Measurements from ENCODE around the gene CEP85L. TPM values are rescaled to one million over a fixed set of nuclear protein-coding genes. Genes with fewer than 3 reads are reported as not detected.
A peak's percentile ranks its signal among the peaks of the same experiment; 100 is the strongest.

CEP85L gene
- total RNA-seq, 2 experiments from 2014 or later: 45.7 to 48.7 TPM

DNA sequence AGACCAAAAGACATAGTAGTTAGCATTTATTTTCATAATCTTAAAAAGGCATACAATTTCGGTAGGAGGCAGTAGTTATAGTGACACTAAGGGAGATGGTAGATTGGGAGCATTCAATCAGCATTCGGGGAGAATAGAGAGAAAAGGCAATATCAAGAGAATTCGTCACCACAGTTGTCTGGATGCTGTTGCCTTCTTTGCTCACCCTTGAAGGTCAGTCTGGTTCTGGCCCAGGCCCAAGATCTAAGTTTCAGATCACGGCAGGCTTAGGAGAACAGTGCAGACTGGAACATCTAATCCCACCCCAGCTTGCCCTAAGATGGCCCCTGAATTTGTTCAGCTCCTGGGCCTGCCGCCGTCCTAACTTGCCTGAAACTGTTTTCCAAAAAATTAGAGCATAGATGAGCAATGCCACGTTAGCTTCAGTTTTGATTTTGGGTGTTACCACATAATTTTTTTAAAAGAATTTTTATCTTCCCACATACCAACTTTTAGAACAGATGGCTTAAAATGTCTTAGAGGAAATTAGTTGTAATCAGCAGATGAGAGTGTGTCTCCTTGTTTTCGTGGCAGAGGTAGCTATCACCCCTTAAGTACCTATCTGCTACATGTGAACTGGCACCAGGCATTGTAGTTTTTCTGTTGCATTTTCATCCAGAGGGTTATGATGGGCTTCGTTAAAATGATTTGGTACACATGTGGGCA lies 8.3 kb upstream of the CEP85L start:
- no peak for DNase-seq

DNA sequence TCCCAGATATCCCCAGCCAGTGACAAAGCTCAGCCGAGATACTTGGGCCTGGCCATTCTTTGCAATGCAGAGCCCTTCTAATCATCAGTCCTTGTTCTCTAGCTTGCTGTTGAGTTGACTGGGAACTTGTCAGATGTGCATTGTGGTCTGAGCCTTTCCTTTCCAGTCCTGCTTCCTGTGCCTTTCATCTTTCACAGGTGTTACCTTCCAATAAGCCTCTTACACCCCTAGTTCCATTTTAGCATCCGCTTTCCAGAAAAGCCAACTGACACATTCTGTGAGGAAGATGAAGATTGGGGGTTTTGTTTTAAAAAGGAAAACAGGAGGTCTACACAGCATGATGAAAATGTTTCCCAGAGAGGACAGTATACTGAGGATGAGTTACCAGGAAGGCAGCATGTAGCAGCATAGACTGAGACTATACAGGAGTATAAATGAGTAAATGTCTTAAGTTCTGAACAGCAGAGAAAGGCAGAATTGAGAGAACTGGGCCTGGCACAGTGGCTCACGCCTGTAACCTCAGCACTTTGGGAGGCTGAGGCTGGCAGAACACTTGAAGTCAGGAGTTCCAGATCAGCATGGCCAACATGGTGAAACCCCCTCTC lies 5.6 kb upstream of the CEP85L start:
- H3K27ac Mint-ChIP-seq: peak overlapping the region; percentile 55
- H3K9me3 Mint-ChIP-seq (ENCODE audit: insufficient read depth): no peaks in the 10 kb centered on the region
- ChIA-PET POLR2A (interaction anchor here (2.5 kb wide), 1 partner anchor 52 kb away, joined by 15 read pairs; no protein-coding TSS in a partner anchor), CTCF (interaction anchor here (0.7 to 1.5 kb wide), 5 partner anchors 14 to 92 kb away, joined by 3 to 7 read pairs (median 3); no protein-coding TSS in a partner anchor)
- H3K4me3 Mint-ChIP-seq: peak overlapping the region; percentile 6
- no peaks in the 10 kb centered on the region for H3K27me3 Mint-ChIP-seq (ENCODE audit: low read depth)
- ATAC-seq (peak; percentile 71), DNase-seq (peak; percentile 41)
- H3K36me3 Mint-ChIP-seq (ENCODE audit: low read depth): peaks cover 27% of the 10 kb centered on the region
- H3K4me1 Mint-ChIP-seq (ENCODE audit: low read depth): peaks cover 48% of the 10 kb centered on the region

More for the DNA sequence above, 8.3 kb upstream of the CEP85L start:
- Mint-ChIP-seq H3K9me3 (ENCODE audit: insufficient read depth) (no peaks in the 10 kb centered on the region), H3K27ac (peak overlapping the region; percentile 44), H3K36me3 (ENCODE audit: low read depth) (peaks cover 37% of the 10 kb centered on the region), H3K27me3 (ENCODE audit: low read depth) (no peaks in the 10 kb centered on the region), H3K4me1 (ENCODE audit: low read depth) (peaks cover 48% of the 10 kb centered on the region), H3K4me3 (no peak overlapping the region)
- ChIA-PET POLR2A (interaction anchor here (0.6 to 1.6 kb wide), 3 partner anchors 8 to 47 kb away, joined by 3 to 4 read pairs (median 3); partner anchors contain the start of gene CEP85L), CTCF (interaction anchor here (0.7 to 1.4 kb wide), 5 partner anchors 13 to 49 kb away, joined by 3 to 5 read pairs (median 3); no protein-coding TSS in a partner anchor)
- ATAC-seq: peak; percentile 5

DNA sequence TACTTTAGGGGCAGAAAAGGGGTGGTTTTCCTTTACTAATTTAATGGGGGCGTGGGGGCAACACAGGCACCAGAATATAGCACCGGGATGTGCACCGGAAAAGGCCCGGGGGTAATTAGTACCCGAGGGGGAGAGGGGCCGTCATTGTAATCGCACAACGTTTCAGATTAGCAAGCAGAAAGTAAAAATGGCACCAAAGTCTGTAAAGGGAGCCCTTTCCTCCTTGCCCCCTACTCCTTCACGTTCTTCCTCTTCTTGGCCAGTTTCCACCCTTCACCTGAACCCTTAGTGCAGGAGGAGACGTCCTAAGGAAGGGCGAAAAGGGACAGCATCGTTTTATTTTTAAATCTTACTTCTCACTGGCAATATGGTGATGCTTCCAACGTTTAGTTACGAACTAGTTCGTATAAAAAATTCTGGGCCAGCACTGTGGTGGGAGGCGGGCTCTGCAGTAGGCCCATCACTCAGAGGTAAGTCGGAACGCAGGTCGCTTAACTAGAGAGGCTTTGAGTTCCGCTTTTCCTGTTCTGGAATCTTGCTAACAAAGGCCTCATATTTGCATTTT lies 742 bp upstream of the CEP85L start:
- ChIA-PET CTCF (interaction anchor here (0.7 to 1.6 kb wide), 7 partner anchors 8 to 244 kb away, joined by 3 to 7 read pairs (median 3); no protein-coding TSS in a partner anchor), POLR2A (interaction anchor here (0.9 to 3.2 kb wide), 5 partner anchors 7 to 242 kb away, joined by 3 to 35 read pairs (median 4); partner anchors contain the start of gene ASF1A)
- Mint-ChIP-seq H3K4me1 (ENCODE audit: low read depth) (peaks cover 43% of the 10 kb centered on the region), H3K27me3 (ENCODE audit: low read depth) (no peaks in the 10 kb centered on the region), H3K36me3 (ENCODE audit: low read depth) (peaks cover 20% of the 10 kb centered on the region), H3K27ac (peak overlapping the region; percentile 90), H3K4me3 (peak overlapping the region; percentile 82), H3K9me3 (ENCODE audit: insufficient read depth) (no peaks in the 10 kb centered on the region)
- DNase-seq (no peak), ATAC-seq (no peak)

DNA sequence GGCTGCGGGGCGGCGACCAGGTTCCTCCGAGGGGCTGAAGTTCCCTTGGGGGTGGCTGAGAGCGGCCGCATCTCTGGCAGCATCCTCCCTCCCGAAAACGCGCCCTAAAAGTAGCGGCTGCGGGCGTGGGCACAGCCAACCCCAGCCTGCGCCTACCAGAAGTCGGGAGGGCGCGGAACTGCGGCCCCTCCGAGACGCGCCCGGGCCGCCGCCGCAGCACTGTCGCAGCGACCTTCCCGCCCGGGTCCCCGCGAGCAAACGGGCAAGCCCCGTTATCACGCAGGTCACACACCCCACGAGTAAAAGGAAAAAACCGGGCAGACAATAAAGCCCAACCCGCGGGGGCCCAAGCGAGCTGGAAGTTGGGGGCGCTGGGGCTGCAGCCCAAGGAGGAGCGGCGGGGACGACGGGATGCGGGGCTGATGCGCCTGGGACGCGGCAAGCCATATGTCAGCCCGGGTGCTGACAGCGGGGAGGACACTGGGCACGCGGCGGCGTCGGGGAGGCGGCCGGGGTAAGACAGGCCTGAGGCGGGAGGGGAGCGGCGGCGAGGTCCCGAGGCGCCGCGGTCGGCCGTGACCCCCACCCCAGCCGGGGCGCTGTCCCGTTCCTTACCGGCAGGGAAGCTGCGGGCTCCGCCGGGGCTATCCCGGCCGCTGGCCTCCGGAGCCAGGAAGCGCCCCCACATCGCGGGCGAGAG lies 659 bp downstream of the CEP85L start:
- Mint-ChIP-seq H3K4me3 (peak overlapping the region; percentile 85), H3K9me3 (ENCODE audit: insufficient read depth) (no peaks in the 10 kb centered on the region), H3K27ac (peak overlapping the region; percentile 89), H3K4me1 (ENCODE audit: low read depth) (peaks cover 37% of the 10 kb centered on the region), H3K27me3 (ENCODE audit: low read depth) (no peaks in the 10 kb centered on the region), H3K36me3 (ENCODE audit: low read depth) (peaks cover 21% of the 10 kb centered on the region)
- DNase-seq: peak; percentile 57
- ChIA-PET POLR2A (interaction anchor here (0.8 to 3.2 kb wide), 9 partner anchors 9 to 243 kb away, joined by 3 to 35 read pairs (median 4); partner anchors contain the start of gene ASF1A), CTCF (interaction anchor here (0.7 to 1.8 kb wide), 8 partner anchors 15 to 150 kb away, joined by 3 to 7 read pairs (median 4); no protein-coding TSS in a partner anchor)
- peak; percentile 49 for ATAC-seq

DNA sequence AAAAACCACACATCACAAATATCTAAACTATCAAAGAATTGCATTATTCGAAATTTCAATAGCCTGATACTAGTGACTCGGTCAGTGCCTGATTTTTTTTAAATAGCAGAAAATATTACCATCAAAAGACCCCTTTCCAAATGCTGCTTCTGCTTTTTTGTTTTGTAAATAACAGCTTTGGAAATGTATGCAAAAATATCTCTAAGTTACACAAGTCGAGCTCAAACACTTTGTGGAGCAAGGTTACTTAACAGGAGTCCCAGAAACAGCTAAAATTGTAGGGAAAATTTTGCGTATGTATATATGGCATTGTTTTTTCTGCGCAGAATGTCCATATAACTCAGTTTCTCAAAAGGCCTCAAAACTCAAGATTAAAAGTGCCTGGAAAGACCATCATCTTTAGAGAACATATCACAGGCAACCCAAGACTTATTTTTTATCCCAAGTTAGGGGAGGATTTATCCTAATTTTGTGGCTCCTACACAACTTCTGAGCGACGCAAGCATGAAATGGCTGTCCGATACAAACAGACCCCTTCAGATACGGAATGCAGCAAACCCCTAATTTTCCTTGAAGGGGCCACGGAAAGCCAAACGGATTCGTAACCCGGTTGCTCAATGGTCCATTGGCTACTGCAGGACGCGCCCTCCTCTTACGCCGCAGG lies 1.3 kb downstream of the CEP85L start:
- H3K27me3 Mint-ChIP-seq (ENCODE audit: low read depth): no peaks in the 10 kb centered on the region
- H3K9me3 Mint-ChIP-seq (ENCODE audit: insufficient read depth): no peaks in the 10 kb centered on the region
- no peak for DNase-seq
- peak overlapping the region; percentile 85 for H3K4me3 Mint-ChIP-seq
- peak overlapping the region; percentile 89 for H3K27ac Mint-ChIP-seq
- CTCF ChIA-PET: interaction anchor here (1.0 to 1.8 kb wide), 2 partner anchors 76 to 152 kb away, joined by 3 to 5 read pairs; no protein-coding TSS in a partner anchor
- H3K36me3 Mint-ChIP-seq (ENCODE audit: low read depth): peaks cover 20% of the 10 kb centered on the region
- ATAC-seq: no peak
- POLR2A ChIA-PET: interaction anchor here (1.0 to 3.2 kb wide), 3 partner anchors 56 to 69 kb away, joined by 3 to 35 read pairs (median 6); no protein-coding TSS in a partner anchor
- peaks cover 34% of the 10 kb centered on the region for H3K4me1 Mint-ChIP-seq (ENCODE audit: low read depth)

DNA sequence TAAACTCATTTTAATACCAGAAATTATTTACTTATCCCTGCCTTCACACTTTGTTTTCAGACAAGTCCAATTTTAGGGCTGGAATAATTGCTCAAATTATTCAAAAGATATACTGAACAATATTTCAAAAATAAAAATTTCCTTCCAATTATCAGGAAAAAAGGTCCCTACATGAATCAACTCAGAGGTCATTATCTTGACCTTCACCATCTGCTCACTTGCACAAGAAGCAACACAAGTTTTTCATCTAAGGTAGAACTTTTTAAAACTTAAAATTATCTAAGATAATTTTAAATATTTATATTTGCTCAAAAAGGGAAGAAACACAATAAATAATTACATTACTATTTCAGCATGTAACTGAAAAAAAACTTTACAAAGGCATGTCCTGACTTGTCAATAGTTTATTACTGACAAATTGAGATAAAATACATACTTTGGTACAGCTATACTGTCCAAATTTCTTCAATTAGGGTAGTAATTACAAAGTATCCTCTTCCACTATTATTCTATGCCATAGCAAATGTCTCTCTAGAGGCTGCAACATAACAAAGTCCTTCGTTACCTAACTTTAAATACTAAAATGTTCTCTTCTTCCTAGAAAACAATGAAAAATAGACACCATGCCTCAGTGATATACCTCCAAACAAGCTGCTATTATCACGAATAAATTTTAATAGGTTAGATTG lies 2.4 kb downstream of the CEP85L start:
- ChIA-PET POLR2A (interaction anchor here (3.2 kb wide), 1 partner anchor 61 kb away, joined by 35 read pairs; no protein-coding TSS in a partner anchor), CTCF (interaction anchor here (1.0 to 1.8 kb wide), 2 partner anchors 77 to 153 kb away, joined by 3 to 5 read pairs; no protein-coding TSS in a partner anchor)
- H3K4me3 Mint-ChIP-seq: peak overlapping the region; percentile 85
- H3K9me3 Mint-ChIP-seq (ENCODE audit: insufficient read depth): no peaks in the 10 kb centered on the region
- ATAC-seq: no peak
- no peak overlapping the region for H3K27ac Mint-ChIP-seq
- H3K36me3 Mint-ChIP-seq (ENCODE audit: low read depth): peaks cover 28% of the 10 kb centered on the region
- peaks cover 43% of the 10 kb centered on the region for H3K4me1 Mint-ChIP-seq (ENCODE audit: low read depth)
- H3K27me3 Mint-ChIP-seq (ENCODE audit: low read depth): no peaks in the 10 kb centered on the region
- DNase-seq: no peak

DNA sequence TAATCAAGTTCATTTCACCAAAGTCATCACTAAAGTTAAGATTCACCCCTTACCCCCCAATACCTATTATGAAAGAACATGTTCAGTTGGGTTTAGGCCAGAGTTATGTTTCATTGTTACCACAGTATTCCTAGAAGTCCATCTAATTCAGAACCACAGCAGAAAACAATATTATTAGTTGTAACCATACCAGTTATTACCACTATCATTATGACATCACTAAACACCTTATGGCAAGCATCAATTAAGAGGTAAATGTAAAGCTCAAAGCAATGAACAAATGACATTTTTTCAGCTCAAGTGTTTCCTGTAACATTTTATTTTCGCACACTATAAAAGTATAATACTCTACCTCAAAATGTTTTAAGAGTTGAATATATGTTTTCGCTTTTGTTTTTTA lies 4.4 kb downstream of the CEP85L start:
- H3K27me3 Mint-ChIP-seq (ENCODE audit: low read depth): no peaks in the 10 kb centered on the region
- H3K9me3 Mint-ChIP-seq (ENCODE audit: insufficient read depth): no peaks in the 10 kb centered on the region
- POLR2A ChIA-PET: no interaction called here
- CTCF ChIA-PET: interaction anchor here (1.3 kb wide), 1 partner anchor 18 kb away, joined by 3 read pairs; no protein-coding TSS in a partner anchor
- H3K4me3 Mint-ChIP-seq: no peak overlapping the region
- H3K4me1 Mint-ChIP-seq (ENCODE audit: low read depth): peaks cover 39% of the 10 kb centered on the region
- peaks cover 29% of the 10 kb centered on the region for H3K36me3 Mint-ChIP-seq (ENCODE audit: low read depth)
- ATAC-seq: no peak
- H3K27ac Mint-ChIP-seq: no peak overlapping the region
- no peak for DNase-seq

DNA sequence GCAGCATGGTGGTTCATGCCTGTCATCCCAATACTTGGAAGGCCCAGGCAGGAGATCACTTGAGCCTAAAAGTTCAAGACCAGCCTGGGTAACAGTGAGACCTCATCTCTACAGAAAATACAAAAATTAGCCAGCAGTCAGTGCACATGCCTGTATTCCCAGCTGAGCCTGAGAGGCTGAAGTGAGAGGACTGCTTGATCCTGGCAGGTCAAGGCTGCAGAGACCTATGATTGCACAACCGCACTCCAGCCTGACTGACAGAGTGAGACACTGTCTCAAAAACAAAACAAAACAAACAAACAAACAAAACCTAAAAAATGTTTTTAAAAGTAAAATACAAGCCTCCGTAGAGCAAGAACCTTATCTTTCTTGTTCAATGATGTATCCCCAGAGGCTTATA lies 6.0 kb downstream of the CEP85L start:
- DNase-seq: no peak
- no peak overlapping the region for H3K27ac Mint-ChIP-seq
- H3K36me3 Mint-ChIP-seq (ENCODE audit: low read depth): peaks cover 28% of the 10 kb centered on the region
- H3K4me3 Mint-ChIP-seq: no peak overlapping the region
- POLR2A ChIA-PET: no interaction called here
- H3K9me3 Mint-ChIP-seq (ENCODE audit: insufficient read depth): no peaks in the 10 kb centered on the region
- H3K27me3 Mint-ChIP-seq (ENCODE audit: low read depth): no peaks in the 10 kb centered on the region
- peaks cover 41% of the 10 kb centered on the region for H3K4me1 Mint-ChIP-seq (ENCODE audit: low read depth)
- CTCF ChIA-PET: no interaction called here
- no peak for ATAC-seq

DNA sequence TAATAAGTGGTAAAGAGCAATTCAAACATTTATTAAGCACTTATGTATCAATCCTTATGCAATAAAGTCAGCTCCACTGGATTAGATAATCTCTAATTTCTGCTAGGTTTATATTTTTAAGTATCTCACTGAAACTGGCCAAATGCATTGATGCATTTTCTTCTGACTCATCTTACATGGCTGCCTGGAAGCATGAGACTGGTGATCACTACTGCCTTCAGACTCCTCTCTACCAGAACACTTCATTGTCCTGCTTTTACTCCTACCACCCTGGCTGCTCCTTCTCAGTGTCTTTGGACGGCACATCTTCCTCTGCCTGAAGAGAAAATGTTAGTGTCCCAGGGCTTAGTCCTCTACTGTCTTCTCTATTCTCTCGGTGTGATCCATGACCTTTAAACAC lies 7.4 kb downstream of the CEP85L start:
- ChIA-PET CTCF (no interaction called here), POLR2A (no interaction called here)
- H3K36me3 Mint-ChIP-seq (ENCODE audit: low read depth): peaks cover 26% of the 10 kb centered on the region
- H3K4me3 Mint-ChIP-seq: no peak overlapping the region
- DNase-seq (no peak), ATAC-seq (no peak)
- no peak overlapping the region for H3K27ac Mint-ChIP-seq
- H3K9me3 Mint-ChIP-seq (ENCODE audit: insufficient read depth): no peaks in the 10 kb centered on the region
- no peaks in the 10 kb centered on the region for H3K27me3 Mint-ChIP-seq (ENCODE audit: low read depth)
- peaks cover 40% of the 10 kb centered on the region for H3K4me1 Mint-ChIP-seq (ENCODE audit: low read depth)

DNA sequence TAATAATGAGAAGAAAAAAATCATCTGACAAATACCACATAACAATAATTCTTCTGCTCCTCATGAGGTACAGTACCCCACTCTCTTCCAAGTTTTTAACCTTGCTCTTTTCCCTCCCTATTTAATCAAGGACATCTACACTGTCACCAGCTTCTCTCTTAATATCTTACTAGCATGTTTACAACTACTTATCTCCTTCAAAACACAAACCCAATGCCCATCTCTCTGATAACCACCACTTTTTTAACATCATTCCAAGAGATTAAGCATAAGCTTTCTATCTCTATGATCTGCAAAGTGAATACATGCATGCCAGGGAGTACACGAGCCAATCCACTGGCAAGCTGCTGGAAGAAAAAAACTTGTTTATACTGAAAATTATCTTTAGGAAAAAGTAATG lies 10.3 kb downstream of the CEP85L start:
- ATAC-seq: no peak
- H3K4me1 Mint-ChIP-seq (ENCODE audit: low read depth): peaks cover 40% of the 10 kb centered on the region
- peaks cover 33% of the 10 kb centered on the region for H3K36me3 Mint-ChIP-seq (ENCODE audit: low read depth)
- ChIA-PET CTCF (interaction anchor here (1.1 to 1.4 kb wide), 2 partner anchors 76 to 135 kb away, joined by 3 read pairs; no protein-coding TSS in a partner anchor), POLR2A (no interaction called here)
- H3K27me3 Mint-ChIP-seq (ENCODE audit: low read depth): no peaks in the 10 kb centered on the region
- no peaks in the 10 kb centered on the region for H3K9me3 Mint-ChIP-seq (ENCODE audit: insufficient read depth)
- no peak for DNase-seq
- no peak overlapping the region for H3K27ac Mint-ChIP-seq
- H3K4me3 Mint-ChIP-seq: no peak overlapping the region

Measured in activated CD8-positive, alpha-beta T cell treated with anti-CD3 and anti-CD28 coated beads, Interleukin-2, amount 10 ng/mL, durations not matched to agents 7 days and 5 days (primary cell).